ENCODE results near the gene ARL13B. TPM values are rescaled to one million over a fixed set of nuclear protein-coding genes. Genes with fewer than 3 reads are reported as not detected.
"Not testable (repeated sequence)": the region's sequence is repeated elsewhere in the genome, so short reads cannot be mapped to it uniquely, and the experiment has no call there.

The ARL13B gene
- total RNA-seq, 2 donors from 2014 or later: 3.5 to 4.3 TPM

DNA sequence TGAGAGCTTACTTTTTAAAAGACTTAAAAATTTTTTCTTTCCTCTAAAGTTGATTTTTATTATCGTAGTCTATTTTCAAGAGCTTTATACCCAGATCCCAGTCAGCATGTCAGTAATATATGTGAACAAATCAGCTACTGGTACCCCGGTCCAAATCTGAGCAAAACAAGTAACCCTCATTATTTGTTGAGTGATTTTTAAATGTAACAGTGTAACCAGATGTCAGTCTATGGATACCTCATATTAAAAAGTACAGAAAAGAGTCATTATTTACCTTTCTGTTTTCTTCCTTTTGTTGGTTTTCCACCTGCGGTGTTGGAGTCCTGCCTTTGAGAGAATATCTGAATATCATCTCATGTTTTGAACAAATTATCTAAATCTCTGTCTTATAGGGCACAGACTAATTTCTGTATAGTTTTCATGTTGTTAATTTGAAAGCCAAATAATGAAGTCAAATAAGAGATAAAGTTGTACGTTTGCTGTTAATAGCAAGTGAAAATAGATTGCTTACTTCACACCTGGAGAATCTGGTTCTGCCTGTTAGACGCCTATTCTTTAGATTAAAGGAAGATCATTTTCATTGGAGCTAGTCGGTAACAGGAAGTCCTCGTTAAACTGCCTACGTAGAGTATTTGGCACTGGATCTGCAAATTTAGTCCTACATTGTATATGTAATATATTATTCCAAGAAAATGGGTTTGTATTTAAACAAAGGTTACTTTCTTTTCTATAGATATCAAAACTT is 48.3 kb downstream of the ARL13B start, which contains the start of gene STX19:
Gene STX19 (minus strand): TSS at position 505 of the 745 bp plus-strand sequence. CDS start 13,328 bp downstream, outside the sequence.
- Histone ChIP-seq H3K27ac (no peak within 1 kb of the TSS), H3K4me3 (no peak within 1 kb of the TSS), H3K36me3 (no peaks in the 10 kb centered on the region), H3K9me3 (no peaks in the 10 kb centered on the region), H3K4me1 (no peaks in the 10 kb centered on the region), H3K27me3 (no peaks in the 10 kb centered on the region)
- TF ChIP-seq, protein P1, sequence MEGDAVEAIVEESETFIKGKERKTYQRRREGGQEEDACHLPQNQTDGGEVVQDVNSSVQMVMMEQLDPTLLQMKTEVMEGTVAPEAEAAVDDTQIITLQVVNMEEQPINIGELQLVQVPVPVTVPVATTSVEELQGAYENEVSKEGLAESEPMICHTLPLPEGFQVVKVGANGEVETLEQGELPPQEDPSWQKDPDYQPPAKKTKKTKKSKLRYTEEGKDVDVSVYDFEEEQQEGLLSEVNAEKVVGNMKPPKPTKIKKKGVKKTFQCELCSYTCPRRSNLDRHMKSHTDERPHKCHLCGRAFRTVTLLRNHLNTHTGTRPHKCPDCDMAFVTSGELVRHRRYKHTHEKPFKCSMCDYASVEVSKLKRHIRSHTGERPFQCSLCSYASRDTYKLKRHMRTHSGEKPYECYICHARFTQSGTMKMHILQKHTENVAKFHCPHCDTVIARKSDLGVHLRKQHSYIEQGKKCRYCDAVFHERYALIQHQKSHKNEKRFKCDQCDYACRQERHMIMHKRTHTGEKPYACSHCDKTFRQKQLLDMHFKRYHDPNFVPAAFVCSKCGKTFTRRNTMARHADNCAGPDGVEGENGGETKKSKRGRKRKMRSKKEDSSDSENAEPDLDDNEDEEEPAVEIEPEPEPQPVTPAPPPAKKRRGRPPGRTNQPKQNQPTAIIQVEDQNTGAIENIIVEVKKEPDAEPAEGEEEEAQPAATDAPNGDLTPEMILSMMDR (IDR thresholded peaks at IDR 0.05): no peak
- no peak for DNase-seq (ENCODE audit: low spot score)

DNA sequence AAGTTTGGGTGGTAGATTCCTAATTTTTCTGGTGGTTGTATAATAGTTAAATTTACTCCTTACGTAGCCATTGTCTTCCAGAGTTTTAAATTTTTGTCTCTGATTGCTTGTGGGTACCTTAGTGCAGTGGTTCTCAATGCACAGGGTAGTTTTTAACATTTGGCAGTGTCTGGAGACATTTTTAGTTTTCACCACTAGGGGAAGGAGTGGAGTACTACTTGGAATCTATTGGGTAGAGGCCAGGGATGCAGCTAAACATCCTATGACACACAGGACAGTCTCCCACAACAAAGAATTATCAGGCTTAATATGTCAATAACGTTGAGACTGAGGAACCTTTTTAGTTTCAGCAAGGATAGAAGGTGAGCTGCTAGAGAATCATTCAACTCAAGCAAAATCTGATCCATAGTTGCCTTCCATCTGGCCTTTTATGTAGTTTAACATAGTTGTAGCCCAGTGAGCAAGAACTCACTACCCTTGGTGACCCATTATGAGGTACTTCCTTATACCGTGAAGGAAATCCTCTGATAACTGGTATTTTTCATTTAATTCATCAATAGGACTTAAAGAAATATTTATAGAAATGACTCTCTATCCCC is 57.1 kb downstream of the ARL13B start:
- Histone ChIP-seq H3K36me3 (no peaks in the 10 kb centered on the region), H3K4me1 (no peaks in the 10 kb centered on the region), H3K9me3 (no peaks in the 10 kb centered on the region), H3K27ac (no peak overlapping the region), H3K27me3 (no peaks in the 10 kb centered on the region), H3K4me3 (no peak overlapping the region)
- TF ChIP-seq, protein P1 (IDR thresholded peaks at IDR 0.05): peak; percentile 15 to 57
- DNase-seq (ENCODE audit: low spot score): no peak

DNA sequence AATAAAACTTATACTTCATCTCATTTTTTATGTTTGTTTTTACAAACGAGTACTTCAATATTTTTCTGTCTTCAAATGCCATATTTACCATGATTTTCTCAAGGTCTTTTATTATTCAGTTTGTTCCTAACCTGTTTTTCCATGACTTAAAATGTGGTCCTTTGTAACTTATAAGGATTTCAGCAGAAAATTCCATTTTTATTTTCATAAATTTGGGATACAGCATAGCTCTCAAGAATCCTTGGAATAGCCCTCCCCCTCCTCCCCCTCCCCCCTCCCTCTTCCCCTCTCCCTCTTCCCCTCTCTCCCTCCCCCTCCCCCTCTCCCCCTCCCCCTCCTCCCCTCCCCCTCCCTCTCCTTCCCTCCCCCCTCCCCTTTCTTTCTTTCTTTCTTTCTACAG is 63.3 kb downstream of the ARL13B start:
- no peak overlapping the region for H3K27ac ChIP-seq
- peaks cover 9% of the 10 kb centered on the region for H3K36me3 ChIP-seq
- H3K9me3 ChIP-seq: no peaks in the 10 kb centered on the region
- no peak overlapping the region for H3K4me3 ChIP-seq
- no peaks in the 10 kb centered on the region for H3K27me3 ChIP-seq
- DNase-seq (ENCODE audit: low spot score): no peak
- TF ChIP-seq, protein P1 (IDR thresholded peaks at IDR 0.05): no peak
- no peaks in the 10 kb centered on the region for H3K4me1 ChIP-seq

DNA sequence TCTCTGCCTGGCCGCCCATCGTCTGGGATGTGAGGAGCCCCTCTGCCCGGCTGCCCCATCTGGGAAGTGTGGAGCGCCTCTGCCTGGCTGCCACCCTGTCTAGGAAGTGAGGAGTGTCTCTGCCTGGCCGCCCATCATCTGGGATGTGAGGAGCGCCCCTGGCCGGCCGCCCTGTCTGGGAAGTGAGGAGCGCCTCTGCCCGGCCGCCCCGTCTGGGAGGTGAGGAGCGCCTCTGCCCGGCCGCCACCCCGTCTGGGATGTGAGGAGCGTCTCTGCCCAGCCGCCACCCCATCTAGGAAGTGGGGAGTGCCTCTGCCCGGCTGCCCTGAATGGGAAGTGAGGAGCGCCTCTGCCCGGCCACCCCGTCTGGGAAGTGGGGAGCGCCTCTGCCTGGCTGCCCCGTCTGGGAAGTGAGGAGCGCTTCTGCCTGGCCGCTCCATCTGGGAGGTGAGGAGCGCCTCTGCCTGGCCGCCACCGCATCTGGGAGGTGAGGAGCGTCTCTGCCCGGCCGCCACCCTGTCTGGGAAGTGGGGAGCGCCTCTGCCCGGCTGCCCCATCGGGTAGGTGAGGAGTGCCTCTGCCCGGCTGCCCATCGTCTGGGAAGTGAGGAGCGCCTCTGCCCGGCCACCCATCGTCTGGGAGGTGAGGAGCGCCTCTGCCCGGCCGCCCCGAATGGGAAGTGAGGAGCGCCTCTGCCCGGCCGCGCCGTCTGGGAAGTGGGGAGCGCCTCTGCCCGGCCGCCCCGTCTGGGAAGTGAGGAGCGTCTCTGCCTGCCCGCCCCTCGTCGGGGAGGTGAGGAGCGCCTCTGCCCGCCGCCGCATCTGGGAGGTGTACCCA is 64.4 kb downstream of the ARL13B start:
- not testable (repeated sequence) for DNase-seq (ENCODE audit: low spot score); H3K36me3 ChIP-seq; H3K27ac ChIP-seq; H3K4me3 ChIP-seq; H3K27me3 ChIP-seq; H3K9me3 ChIP-seq; H3K4me1 ChIP-seq

DNA sequence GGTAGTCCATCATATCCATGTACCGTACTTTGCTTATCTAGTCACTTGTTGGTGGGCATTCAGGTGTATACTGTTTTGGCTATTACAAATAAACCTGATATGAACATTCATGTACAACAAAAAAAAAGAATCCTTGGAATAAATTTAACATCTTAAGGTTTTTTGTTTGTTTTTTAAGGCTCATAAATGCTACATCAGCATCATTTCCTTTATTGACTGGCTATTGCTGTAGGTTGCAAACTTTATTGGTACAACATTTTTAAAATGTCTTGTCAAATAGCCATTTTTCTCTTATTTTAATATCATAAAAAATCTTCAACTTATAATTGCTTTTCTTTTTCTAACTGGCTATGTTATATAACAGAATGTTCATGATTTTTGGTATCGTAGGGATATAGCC is 66.6 kb downstream of the ARL13B start:
- DNase-seq (ENCODE audit: low spot score): no peak
- H3K9me3 ChIP-seq: no peaks in the 10 kb centered on the region
- no peaks in the 10 kb centered on the region for H3K4me1 ChIP-seq
- H3K27me3 ChIP-seq: no peaks in the 10 kb centered on the region
- H3K4me3 ChIP-seq: no peak overlapping the region
- no peak overlapping the region for H3K27ac ChIP-seq
- H3K36me3 ChIP-seq: peaks cover 9% of the 10 kb centered on the region
- TF ChIP-seq, protein P1 (IDR thresholded peaks at IDR 0.05): no peak

DNA sequence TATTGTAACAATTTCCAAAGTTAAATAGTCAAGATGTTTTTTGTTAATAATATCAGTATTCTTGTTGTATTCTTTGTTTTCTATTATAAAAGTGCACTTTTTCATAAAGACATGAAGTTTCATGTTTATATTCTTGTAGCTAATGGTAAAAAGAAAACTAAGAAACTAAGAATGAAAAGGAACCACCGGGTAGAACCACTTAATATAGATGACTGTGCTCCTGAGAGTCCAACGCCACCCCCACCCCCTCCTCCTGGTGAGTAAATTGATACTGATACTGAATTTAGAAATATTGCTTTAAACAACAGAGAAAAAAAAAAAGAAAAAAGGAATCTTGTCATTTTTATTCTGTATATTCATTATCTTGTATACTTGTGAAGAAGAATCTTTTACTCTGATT is 69.3 kb downstream of the ARL13B start:
- TF ChIP-seq, protein P1 (IDR thresholded peaks at IDR 0.05): no peak

More for the DNA sequence above, 69.3 kb downstream of the ARL13B start:
- DNase-seq (ENCODE audit: low spot score): no peak
- H3K27me3 ChIP-seq: no peaks in the 10 kb centered on the region
- no peaks in the 10 kb centered on the region for H3K9me3 ChIP-seq
- peaks cover 2% of the 10 kb centered on the region for H3K36me3 ChIP-seq
- H3K4me1 ChIP-seq: no peaks in the 10 kb centered on the region
- no peak overlapping the region for H3K4me3 ChIP-seq
- no peak overlapping the region for H3K27ac ChIP-seq
